A204.1 (cell line): Measurements from ENCODE around the gene KLHL24.
A peak's percentile ranks its signal among the peaks of the same experiment; 100 is the strongest.
"Not testable (repeated sequence)": the region's sequence is repeated elsewhere in the genome, so short reads cannot be mapped to it uniquely, and the experiment has no call there.

ENCODE experiments used
- FAIRE-seq: peaks from 2 replicates; lab custom pipeline; 2012; peaks lifted over from hg19 to GRCh38; lab: Jason Lieb, UNC

Gene KLHL24

GRCh38 chr3:183635107-183635430, 354 bp upstream of the KLHL24 start:
- FAIRE-seq: no peak

DNA sequence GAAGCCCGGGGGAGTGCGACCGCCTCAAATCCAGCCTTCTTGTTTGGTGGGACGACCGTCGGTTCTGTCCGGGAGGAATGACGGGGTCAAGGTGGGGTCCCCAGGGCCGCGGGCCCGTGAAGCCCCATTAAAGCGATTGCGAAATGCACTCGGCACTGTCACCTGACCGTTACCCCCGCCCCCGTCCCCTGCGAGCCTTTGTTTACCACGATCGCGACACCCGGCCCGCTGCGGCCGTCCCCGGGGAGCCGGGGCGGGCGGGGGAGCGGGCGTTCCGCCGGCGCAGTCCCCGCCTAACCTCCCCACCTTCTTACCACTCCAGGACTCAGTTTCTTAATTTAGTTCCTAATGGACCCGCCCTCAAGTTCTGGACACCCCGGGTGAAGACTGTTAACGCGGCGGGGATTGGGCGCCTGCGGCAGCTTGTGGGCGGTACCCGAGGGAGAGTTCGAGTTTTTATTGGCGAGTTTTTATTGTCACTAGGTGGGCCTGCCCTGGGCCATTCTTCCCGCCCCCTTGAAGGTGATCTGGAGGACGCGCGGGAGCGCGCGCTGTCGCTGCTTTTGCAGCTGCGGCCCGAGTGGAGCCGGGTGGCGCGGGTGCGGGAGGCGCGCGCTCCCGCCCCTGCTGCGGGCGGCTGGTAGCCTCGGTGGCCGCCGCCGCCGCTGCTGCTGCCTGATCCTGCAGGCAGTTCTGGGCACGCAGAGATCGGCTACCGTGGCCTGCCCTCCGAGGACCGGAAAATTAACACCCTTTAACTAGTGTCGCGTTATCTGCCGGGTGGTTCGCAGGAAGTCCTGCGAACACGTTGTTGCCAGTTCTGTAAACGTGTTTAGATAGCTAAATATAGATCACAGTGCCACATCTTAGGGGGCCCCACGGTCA, 1.0 kb downstream of the KLHL24 start:
- peak; percentile 83 for FAIRE-seq

DNA sequence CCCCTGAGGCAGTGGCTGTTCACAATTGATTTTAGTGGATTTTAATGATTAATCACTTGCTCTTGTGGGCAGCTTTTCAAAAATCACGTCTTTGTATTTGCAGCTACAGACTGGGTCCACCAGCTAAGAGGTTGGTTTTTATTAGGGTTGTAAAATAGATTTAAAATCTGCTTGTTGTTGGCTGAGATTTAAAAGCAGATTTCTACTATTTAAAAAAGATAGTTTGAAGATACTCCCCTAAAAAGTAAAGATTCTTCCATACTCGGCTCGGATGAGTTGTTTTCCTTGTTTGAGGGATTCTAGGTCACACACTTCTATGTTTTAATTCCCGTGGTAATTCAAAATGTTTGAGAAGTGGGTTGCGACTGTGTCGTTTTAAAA, 1.7 kb downstream of the KLHL24 start:
- no peak for FAIRE-seq

GRCh38 chr3:183637633-183638032, 2.2 kb downstream of the KLHL24 start:
- FAIRE-seq: not testable (repeated sequence)

- FAIRE-seq: peak; percentile 14
Measured at GRCh38 chr3:183638101-183638852, 2.9 kb downstream of the KLHL24 start.

GRCh38 chr3:183640635-183641034, 5.2 kb downstream of the KLHL24 start:
- not testable (repeated sequence) for FAIRE-seq

- FAIRE-seq: no peak
Measured at GRCh38 chr3:183641882-183642281, 6.5 kb downstream of the KLHL24 start.

DNA sequence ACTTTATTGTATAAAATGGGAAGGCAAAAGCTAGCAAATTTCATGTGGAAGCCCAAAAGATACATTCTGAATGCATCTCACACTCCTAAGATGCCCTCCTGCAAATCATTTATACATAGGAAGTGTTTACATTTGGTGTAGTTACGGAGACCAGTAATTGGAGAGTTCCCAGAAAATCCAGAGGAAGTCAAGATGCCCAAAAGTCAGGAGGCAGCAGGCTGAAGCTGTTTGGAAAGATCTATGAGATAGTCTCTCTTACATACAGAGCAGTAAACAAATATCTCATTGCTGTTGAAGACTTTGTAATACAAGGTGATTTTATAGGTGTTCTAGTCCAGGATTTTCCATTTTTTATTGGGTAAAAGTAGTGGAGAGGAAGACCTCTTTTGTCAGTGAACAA, 8.8 kb downstream of the KLHL24 start:
- no peak for FAIRE-seq

DNA sequence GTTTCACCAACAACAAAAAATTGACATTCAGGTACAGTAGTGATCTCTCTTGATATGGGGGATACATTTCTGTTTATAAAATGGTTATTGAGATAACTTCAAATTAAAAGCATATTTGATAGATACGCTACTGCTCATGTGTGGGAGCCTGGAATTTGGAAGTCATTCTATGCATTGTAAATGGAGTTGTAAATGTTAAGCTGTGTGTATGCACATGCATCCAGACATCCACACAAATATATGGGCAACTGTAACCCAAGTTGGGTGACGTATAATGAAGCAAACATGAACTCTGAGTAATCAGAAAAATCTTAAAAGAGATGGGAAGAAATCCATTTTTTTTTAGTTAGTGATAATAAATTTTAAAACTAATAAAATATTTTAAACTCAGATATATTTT, 9.8 kb downstream of the KLHL24 start:
- no peak for FAIRE-seq

DNA sequence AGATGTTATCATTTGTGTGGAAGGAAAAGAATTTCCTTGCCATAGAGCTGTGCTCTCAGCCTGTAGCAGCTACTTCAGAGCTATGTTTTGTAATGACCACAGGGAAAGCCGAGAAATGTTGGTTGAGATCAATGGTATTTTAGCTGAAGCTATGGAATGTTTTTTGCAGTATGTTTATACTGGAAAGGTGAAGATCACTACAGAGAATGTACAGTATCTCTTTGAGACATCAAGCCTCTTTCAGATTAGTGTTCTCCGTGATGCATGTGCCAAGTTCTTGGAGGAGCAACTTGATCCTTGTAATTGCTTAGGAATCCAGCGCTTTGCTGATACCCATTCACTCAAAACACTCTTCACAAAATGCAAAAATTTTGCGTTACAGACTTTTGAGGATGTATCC, 15.1 kb downstream of the KLHL24 start:
- no peak for FAIRE-seq

GRCh38 chr3:183653209-183654064, 18.0 kb downstream of the KLHL24 start:
- FAIRE-seq: no peak

- no peak for FAIRE-seq
Measured at GRCh38 chr3:183654727-183655126, 19.3 kb downstream of the KLHL24 start.

GRCh38 chr3:183662099-183662498, 26.7 kb downstream of the KLHL24 start:
- no peak for FAIRE-seq

- no peak for FAIRE-seq
Measured at GRCh38 chr3:183664913-183665381, 29.5 kb downstream of the KLHL24 start.

DNA sequence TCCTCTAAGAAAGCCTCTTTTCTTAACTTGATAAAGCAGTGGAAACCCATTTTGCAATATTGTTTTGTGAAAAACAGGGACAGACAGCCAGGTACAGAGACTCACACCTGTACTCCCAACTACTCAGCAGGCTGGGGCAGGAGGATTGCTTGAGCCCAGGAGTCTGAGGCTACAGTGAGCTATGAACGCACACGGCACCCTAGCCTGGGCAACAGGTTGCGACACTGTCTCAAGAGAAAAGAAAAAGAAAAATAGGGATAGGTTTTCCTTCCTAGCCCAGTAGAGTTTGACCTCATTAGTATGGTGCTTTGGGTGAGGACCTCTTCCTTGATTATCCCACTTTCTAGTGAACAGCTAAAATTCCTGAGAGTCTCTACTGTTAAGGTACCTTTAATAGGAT, 44.6 kb downstream of the KLHL24 start:
- no peak for FAIRE-seq

- FAIRE-seq: no peak
Measured at GRCh38 chr3:183687705-183688104, 52.3 kb downstream of the KLHL24 start.

GRCh38 chr3:183688874-183689273, 53.5 kb downstream of the KLHL24 start:
- FAIRE-seq: no peak

GRCh38 chr3:183689621-183690020, 54.2 kb downstream of the KLHL24 start:
- not testable (repeated sequence) for FAIRE-seq

- no peak for FAIRE-seq
Measured at GRCh38 chr3:183690402-183690995, 55.1 kb downstream of the KLHL24 start.

DNA sequence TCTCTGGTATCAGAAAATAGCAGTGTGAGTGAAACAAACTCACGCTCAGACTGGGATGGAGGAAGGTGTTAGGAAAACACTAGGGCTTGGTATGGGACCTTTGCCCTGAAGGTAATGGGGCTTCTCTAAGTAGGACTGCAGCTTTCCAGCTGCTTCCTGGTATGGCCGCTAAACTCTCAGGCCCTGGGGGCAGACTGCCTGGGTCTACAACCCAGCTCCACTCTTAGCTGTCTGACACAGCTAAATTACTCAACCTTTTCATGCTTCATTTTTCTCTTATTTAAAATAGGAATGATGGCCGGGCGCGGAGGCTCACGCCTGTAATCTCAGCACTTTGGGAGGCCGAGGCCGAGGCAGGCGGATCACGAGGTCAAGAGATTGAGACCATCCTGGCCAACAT, 57.0 kb downstream of the KLHL24 start:
- no peak for FAIRE-seq

DNA sequence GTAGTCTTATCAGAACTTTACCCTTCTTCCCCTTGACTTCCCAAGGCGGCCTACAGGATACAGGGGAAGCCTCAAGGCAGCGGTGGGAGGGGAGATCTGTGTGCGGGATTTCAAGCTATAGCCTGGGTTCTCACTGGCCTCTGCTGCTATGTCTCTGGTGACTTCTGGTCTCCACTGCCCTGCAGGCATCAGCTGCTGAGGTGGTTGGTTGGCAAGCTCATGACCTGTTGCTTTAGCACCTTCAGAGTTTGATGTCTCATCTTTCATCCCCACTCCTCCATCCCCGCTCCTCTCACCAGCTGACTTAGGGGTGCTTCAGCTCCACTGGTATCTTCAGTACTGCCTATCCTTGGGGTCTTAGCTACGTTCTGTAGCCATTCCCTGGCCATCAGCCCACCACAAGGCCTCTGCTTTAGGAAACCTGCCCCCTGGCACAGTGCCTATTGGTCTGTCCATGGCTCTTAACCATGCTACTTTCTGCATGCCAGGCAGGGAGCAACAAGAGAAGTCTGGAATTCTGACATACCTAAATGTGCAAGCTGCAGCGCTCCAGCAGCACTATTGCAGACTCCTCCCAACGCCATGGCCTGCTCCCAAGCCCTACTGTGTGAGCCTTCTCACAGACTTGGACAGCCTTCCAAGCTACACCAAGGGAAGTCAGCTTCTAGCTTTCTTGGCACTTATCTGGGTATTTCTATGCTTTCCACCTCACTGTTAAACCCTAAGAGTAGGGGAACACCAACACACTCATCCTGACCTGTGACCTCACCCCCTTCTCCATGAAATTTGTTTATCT, 60.3 kb downstream of the KLHL24 start:
- no peak for FAIRE-seq
